K562 (cell line): ENCODE results near the gene RAB31. TPM values are rescaled to one million over a fixed set of nuclear protein-coding genes. Genes with fewer than 3 reads are reported as not detected.

Source experiments
- ATAC-seq: fragments of 200-7000 bp; cut with Tn5 transposase; 3 replicates; pipeline ENCODE4 v1.9.1; 2020; ENCODE audit warnings: moderate library complexity
- BruUV-seq: library from RNA; stranded (reverse); fragments of 400-500 nt; replicated peaks from 2 replicates; lab custom pipeline; 2021; lab: Mats Ljungman, UMichigan
- CTCF ChIA-PET: fragments of 300-600 bp; formaldehyde crosslinking; extraction: SDS; loops from one replicate; lab custom pipeline; 2021; ENCODE audit warnings: low intra/inter-chr PET ratio; lab: Yijun Ruan, JAX
- POLR2A ChIA-PET: fragments of 300-600, 350-650 bp; sonication (Branson Sonifier 250); formaldehyde crosslinking; extraction: SDS; loops from one replicate; lab custom pipeline; 2021; ENCODE audit warnings: antibody characterized with exemption, inconsistent platforms; lab: Yijun Ruan, JAX
- DNase-seq, 4 experiments: peaks; one replicate each; pipeline versions ENCODE4 v3.0.0 to v3.0.0-alpha.2; 2011 to 2018; ENCODE audit warnings: low spot score in 3 of 4, mixed read lengths in 3 of 4; ENCODE audit errors: extremely low read depth in 1 of 4
- FAIRE-seq: peaks from 2 replicates; lab custom pipeline; 2011; peaks lifted over from hg19 to GRCh38; lab: Jason Lieb, UNC
- H2AFZ ChIP-seq: 2 replicates; pipeline ENCODE4 v1.6.0; 2011; ENCODE audit warnings: low read depth, low read length, control low read depth, inconsistent platforms
- H3K27ac ChIP-seq: fragments of 200-600 bp; 3 replicates; pipeline ENCODE4 v1.8.0; 2011; ENCODE audit warnings: low read depth, mild to moderate bottlenecking, control low read depth, inconsistent platforms, low read length, moderate library complexity, mixed read lengths; ENCODE audit errors: extremely low read depth
- H3K27me3 ChIP-seq, 2 experiments: fragments of 300-600 bp in 1 of 2; 2 replicates in 1 of 2; 3 replicates in 1 of 2; pipeline versions ENCODE4 v1.6.0 to v1.8.0; 2011; ENCODE audit warnings: inconsistent platforms in 2 of 2, low read length in 2 of 2, mild to moderate bottlenecking in 1 of 2, mixed read lengths in 1 of 2, moderate library complexity in 1 of 2; ENCODE audit not compliant: control insufficient read depth in 2 of 2, insufficient read depth in 2 of 2
- H3K36me3 ChIP-seq: fragments of 300-600 bp; 3 replicates; pipeline ENCODE4 v1.8.0; 2011; ENCODE audit warnings: mild to moderate bottlenecking, low read length, inconsistent platforms; ENCODE audit not compliant: control insufficient read depth, insufficient read depth
- H3K4me1 ChIP-seq, 2 experiments: fragments of 200-600 bp in 1 of 2; replicated peaks in 1 of 2; 2 replicates in 1 of 2; 3 replicates in 1 of 2; pipeline versions ENCODE4 v1.5.1 to v1.8.0; 2011; ENCODE audit warnings: inconsistent platforms in 2 of 2, low read length in 2 of 2, mild to moderate bottlenecking in 1 of 2, mixed read lengths in 1 of 2, moderate library complexity in 1 of 2; ENCODE audit not compliant: control insufficient read depth in 2 of 2, insufficient read depth in 2 of 2
- H3K4me2 ChIP-seq: 2 replicates; pipeline ENCODE4 v1.6.1; 2011; ENCODE audit warnings: low read length, control low read depth, inconsistent platforms, mixed read lengths; ENCODE audit not compliant: insufficient read depth
- H3K4me3 ChIP-seq: fragments of 200-600 bp; sonication (generic), shearing (Covaris generic); 2 replicates; pipeline ENCODE4 v1.5.1; 2016; ENCODE audit warnings: control low read depth, inconsistent platforms
- H3K79me2 ChIP-seq: fragments of 200-600 bp; 3 replicates; pipeline ENCODE4 v1.8.0; 2011; ENCODE audit warnings: low read length, inconsistent platforms; ENCODE audit not compliant: control insufficient read depth, insufficient read depth
- H3K9ac ChIP-seq, 2 experiments: 2 replicates each; pipeline versions ENCODE4 v1.6.0 to v1.6.1; 2011; ENCODE audit warnings: low read depth in 2 of 2, low read length in 2 of 2, control low read depth in 1 of 2, inconsistent platforms in 1 of 2, mild to moderate bottlenecking in 1 of 2, mixed read lengths in 1 of 2; ENCODE audit not compliant: insufficient read depth in 1 of 2
- H3K9me1 ChIP-seq: one replicate; pipeline ENCODE4 v1.6.0; 2011; ENCODE audit warnings: inconsistent platforms, mild to moderate bottlenecking, low read length, moderate library complexity; ENCODE audit not compliant: control insufficient read depth, insufficient read depth
- H3K9me3 ChIP-seq: replicated peaks from 2 replicates; pipeline ENCODE4 v1.5.1; 2011; ENCODE audit warnings: low read depth, low read length, inconsistent platforms; ENCODE audit not compliant: control insufficient read depth, insufficient read depth
- H4K20me1 ChIP-seq: replicated peaks from 2 replicates; pipeline ENCODE4 v1.6.1; 2011; ENCODE audit warnings: low read length, inconsistent platforms, mixed read lengths; ENCODE audit not compliant: control insufficient read depth, insufficient read depth
- CC2D1A ChIP-seq: fragments of 450-650 bp; IDR thresholded peaks from 2 replicates; pipeline ENCODE4 v1.6.1; 2017; ENCODE audit warnings: mild to moderate bottlenecking
- MNT ChIP-seq, 2 experiments: fragments of 450-650 bp; conservative IDR thresholded peaks; 2 replicates each; pipeline ENCODE4 v1.6.1; 2017; ENCODE audit warnings: mild to moderate bottlenecking in 2 of 2, moderate library complexity in 2 of 2
- PHF8 ChIP-seq: fragments of 200-600 bp; sonication (generic); IDR thresholded peaks from 2 replicates; pipeline ENCODE4 v1.6.1; 2012; ENCODE audit warnings: mixed run types, mild to moderate bottlenecking, inconsistent platforms, low read length, moderate library complexity, borderline replicate concordance
- RNF219 ChIP-seq: fragments of 250-450 bp; sonication (Bioruptor Pico); IDR thresholded peaks from 2 replicates; pipeline ENCODE4 v1.5.0; 2022; ENCODE audit warnings: mild to moderate bottlenecking
- SREBF2 ChIP-seq: sonication (generic); formaldehyde crosslinking; IDR thresholded peaks from 2 replicates; pipeline ENCODE4 v1.4.0; 2020; ENCODE audit warnings: mild to moderate bottlenecking, missing genetic modification reagents
- TFE3 ChIP-seq: fragments of 450-650 bp; formaldehyde crosslinking; IDR thresholded peaks from 2 replicates; pipeline ENCODE4 v1.4.0; 2020; ENCODE audit warnings: mild to moderate bottlenecking, mixed read lengths
- ZBTB9 ChIP-seq: fragments of 450-650 bp; formaldehyde crosslinking; IDR thresholded peaks from 2 replicates; pipeline ENCODE4 v1.4.0; 2020; ENCODE audit warnings: mild to moderate bottlenecking, moderate library complexity
- ZNF140 ChIP-seq: fragments of 250-450 bp; sonication (Bioruptor Pico); IDR thresholded peaks from 2 replicates; pipeline ENCODE4 v1.8.0; 2021; ENCODE audit warnings: moderate library complexity, mild to moderate bottlenecking, inconsistent platforms
- ZNF239 ChIP-seq: fragments of 250-450 bp; sonication (Bioruptor Pico); IDR thresholded peaks from 2 replicates; pipeline ENCODE4 v1.4.0; 2020; ENCODE audit warnings: mild to moderate bottlenecking
- WGBS: fragments of 100-300 bp; shearing (Covaris generic); methylation state at CpG from one replicate; pipeline ENCODE4 v1.1.6; 2016; ENCODE audit warnings: low coverage, mixed read lengths; ENCODE audit not compliant: insufficient coverage; ENCODE audit errors: missing lambda C conversion rate; 5-methylcytosine and 5-hydroxymethylcytosine counted together
- in situ Hi-C: fragments of 300-500 bp; cut with MboI; formaldehyde crosslinking; loops from 4 replicates; pipeline ENCODE4 v1.15.0; 2018; ENCODE audit warnings: inconsistent platforms, mixed read lengths
- intact Hi-C: fragments of 100-400 bp; cut with micrococcal nuclease; formaldehyde crosslinking; loops from 2 replicates; pipeline ENCODE4 v1.14.2; 2022
- polyA plus RNA-seq, 8 experiments: library from polyadenylated mRNA; depleted of rRNA in 4 of 8; stranded (reverse) in 5 of 8; unstranded in 3 of 8; fragments of >200 nt; fragmentation: Nextera tagmentation in 2 of 8; fragmentation: Illumina TruSeq in 1 of 8; extraction: Ambion mirVana in 2 of 8; extraction: Trizol in 1 of 8; gene quantifications; 2 replicates each; pipeline versions ENCODE4 v1.2.1 to v1.2.3, GENCODE V29; 2011 to 2014; ENCODE audit warnings: inconsistent platforms in 1 of 8, missing spikeins in 1 of 8
- total RNA-seq, 7 experiments: library from RNA; depleted of rRNA in 6 of 7; stranded (reverse); fragments of >200 nt in 6 of 7; fragmentation: Illumina TruSeq in 2 of 7; extraction: Trizol in 2 of 7; gene quantifications; 2 replicates each; pipeline versions ENCODE4 v1.2.1 to v1.2.3, GENCODE V29; 2011 to 2021; ENCODE audit warnings: low replicate concordance in 1 of 7

Gene RAB31
- total and polyA plus RNA-seq, 9 of the 15 experiments (the other 6 are each of a cell fraction or from before 2014, with no cell fraction given), result 20.7 to 70.4 (median 41.3) TPM

GRCh38 chr18:9910071-9910470 is 202.0 kb downstream of the RAB31 start (continued):
- TF ChIP-seq RNF219 (CRISPR knock-in tag) (no peak), ZNF239 (no peak)

- Histone ChIP-seq H3K27ac (no peak overlapping the region), H3K9ac (no peak overlapping the region), H3K36me3 (peaks cover 3% of the 10 kb centered on the region; the same call in 1 of the 3 replicates), H3K9me1 (no peaks in the 10 kb centered on the region), H3K79me2 (peaks cover 21% of the 10 kb centered on the region), H2AFZ (no peak overlapping the region), H3K27me3 (no peaks in the 10 kb centered on the region), H3K4me3 (no peak overlapping the region), H3K9me3 (peaks cover 6% of the 10 kb centered on the region), H3K4me1 (peaks cover 13 to 29% of the 10 kb centered on the region in 2 experiments), H3K4me2 (no peak overlapping the region), H4K20me1 (peaks cover 3% of the 10 kb centered on the region; the same call in 1 of the 2 replicates)
- ATAC-seq (no peak), FAIRE-seq (no peak), DNase-seq (no peak)
- ChIA-PET CTCF (no interaction called here), POLR2A (interaction anchor here (0.7 kb wide), 1 partner anchor 25 kb away, joined by 3 read pairs; the partner anchor contains the start of gene TXNDC2)
- intact Hi-C loops (loop anchor here (10.0 kb wide), 1 partner anchor 226 kb away; no protein-coding TSS in a partner anchor), in situ Hi-C loops (loop anchor here (10.0 kb wide), 1 partner anchor 896 kb away; no protein-coding TSS in a partner anchor)
- no TSS peak for BruUV-seq
- WGBS, result 87% methylated on average over 2 of the region's 2 CpGs
- TF ChIP-seq TFE3 (peak; percentile 11), MNT (conservative IDR thresholded peaks at IDR 0.05) (no peak), ZBTB9 (no peak), CC2D1A (no peak), ZNF140 (CRISPR knock-in tag) (no peak), PHF8 (no peak), SREBF2 (CRISPR knock-in tag) (no peak)
Measured at GRCh38 chr18:9910661-9911060, 202.6 kb downstream of the RAB31 start.
